GM18870 (cell line): ENCODE results near the gene LYST.
"Not testable (repeated sequence)": the region's sequence is repeated elsewhere in the genome, so short reads cannot be mapped to it uniquely, and the experiment has no call there.

Source experiments
- ATAC-seq: cut with Tn5 transposase; IDR thresholded peaks from one replicate; pipeline ENCODE4 v1.9.1; 2021; ENCODE audit warnings: moderate library complexity; ENCODE audit not compliant: unreplicated experiment

Gene LYST

DNA sequence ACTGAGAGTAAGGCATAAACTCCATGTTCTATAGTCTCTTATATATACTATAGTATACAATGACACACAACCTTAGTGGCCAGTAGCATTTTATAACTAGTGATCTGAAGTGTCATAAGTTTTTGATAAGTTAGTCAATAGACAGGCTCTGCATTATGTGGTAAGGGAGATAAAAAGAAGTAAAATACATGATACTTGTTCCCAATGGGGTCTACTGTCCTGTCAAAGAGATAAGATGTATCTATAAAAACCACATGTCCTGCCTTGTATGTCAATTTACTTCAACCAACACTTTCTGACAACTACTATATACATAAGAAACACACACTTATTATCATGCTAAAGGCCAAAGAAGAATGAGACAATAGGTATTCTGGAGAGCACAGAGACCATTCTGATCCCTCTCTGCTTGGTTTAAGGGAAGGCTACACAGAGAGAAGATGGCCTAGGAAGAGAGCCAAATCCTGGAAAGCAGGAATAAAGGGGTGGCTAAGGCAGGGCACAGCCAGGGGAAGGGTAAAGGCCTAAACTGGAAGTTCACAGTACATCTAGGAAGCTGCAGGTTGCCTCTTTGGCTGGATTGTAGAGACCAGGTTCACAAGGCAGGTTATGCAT lies 91.4 kb downstream of the LYST start:
- ATAC-seq = no peak

- peak; percentile 95 for ATAC-seq
Measured at GRCh38 chr1:235767795-235768194, 98.9 kb downstream of the LYST start.

GRCh38 chr1:235766794-235767285 lies 99.9 kb downstream of the LYST start:
- ATAC-seq = no peak

DNA sequence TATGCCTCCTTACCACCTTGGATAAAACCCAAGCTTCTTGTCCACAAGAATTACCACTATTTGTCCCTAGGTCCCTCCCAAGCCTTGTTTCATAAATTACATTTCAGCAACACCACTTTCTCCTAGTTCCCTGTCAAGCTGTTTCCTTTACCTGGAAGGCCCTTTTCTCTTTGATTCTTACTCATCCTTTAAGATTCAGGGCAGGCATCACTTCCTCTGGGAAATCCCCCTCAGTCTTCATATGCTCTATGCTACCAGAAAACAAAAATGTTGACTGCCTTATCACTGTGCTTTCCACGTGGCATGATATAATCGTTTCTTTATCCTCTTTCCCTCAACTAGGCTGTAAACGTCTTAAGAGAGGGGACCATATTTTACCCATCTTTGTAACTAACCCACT lies 102.7 kb downstream of the LYST start:
- peak; percentile 55 for ATAC-seq

- no peak for ATAC-seq
Measured at GRCh38 chr1:235759336-235759735, 107.4 kb downstream of the LYST start.

DNA sequence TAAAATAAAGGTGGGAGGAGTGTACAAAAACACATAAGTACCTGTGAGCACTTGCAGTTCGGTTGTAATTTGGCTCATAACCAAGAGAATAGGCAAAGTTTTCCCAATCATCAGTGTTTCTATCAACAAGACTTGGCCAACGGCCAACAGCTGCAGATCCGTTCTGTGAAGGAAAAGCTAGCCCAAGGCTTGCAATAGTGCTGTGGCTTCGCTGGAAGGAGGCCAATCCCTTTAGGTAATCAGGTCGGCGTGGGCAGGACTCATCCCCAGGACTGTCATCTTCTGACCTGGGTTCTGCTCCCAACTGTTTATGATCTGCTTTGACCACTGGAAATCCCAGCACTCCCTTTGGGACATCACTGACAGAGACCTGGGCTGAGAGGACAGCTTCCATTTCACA lies 107.8 kb downstream of the LYST start:
- ATAC-seq = no peak

DNA sequence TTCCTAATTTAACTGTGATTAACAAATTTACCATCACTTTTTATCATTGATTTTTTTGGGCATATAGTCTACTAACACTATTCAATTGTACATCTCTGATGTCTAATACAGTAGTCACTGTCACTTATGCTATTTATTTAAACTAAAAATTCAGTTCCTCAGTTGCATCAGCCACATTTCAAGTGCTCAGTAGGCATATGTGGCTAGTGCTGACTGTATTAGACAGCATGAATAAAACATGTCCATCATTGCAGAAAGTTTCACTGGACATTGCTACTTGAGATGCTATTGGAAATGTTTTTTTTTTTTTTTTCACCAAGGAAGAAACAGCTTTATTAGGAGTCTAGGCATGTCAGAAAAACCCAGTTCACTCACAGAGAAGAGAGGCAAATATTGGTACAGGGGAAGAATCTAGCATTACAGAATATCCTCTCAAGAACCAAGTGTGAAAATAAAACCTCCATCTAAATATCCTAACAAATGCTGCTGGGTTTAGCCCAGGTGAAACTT lies 109.1 kb downstream of the LYST start:
- ATAC-seq = no peak

DNA sequence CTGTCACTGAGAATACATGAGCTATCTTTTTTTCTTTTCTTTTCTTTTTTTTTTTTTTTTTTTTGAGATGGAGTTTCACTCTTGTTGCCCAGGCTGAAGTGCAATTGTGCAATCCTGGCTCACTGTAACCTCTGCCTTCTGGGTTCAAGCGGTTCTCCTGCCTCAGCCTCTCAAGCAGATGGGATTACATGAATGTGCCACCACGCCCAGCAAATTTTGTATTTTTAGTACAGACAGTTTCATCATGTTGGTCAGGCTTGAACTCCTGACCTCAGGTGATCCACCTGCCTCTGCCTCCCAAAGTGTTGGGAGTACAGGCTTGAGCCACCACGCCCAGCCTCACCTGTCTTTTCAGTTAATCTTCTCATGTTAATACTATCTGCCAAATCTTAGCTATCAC lies 112.5 kb downstream of the LYST start:
- ATAC-seq = not testable (repeated sequence)

GRCh38 chr1:235749755-235750300 lies 116.9 kb downstream of the LYST start:
- no peak for ATAC-seq

DNA sequence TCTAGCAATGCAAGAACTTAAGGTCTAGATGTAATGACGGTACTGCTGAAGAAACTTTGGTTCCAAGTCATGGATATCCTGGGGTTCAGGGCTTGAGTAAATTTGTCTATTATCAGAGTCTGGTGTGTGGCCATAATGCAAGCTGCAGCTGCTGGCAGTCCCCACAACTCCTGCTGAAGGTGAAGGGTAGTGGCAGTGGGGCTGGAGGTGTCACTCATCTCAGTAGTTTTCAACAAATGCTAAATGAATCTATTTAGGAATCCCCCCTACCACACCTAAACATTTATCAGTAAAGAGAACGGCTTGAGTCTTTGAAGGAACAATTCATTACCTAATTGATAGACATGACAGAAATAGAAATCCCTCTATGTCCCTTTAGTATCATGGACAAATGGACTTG lies 118.0 kb downstream of the LYST start:
- ATAC-seq = no peak

DNA sequence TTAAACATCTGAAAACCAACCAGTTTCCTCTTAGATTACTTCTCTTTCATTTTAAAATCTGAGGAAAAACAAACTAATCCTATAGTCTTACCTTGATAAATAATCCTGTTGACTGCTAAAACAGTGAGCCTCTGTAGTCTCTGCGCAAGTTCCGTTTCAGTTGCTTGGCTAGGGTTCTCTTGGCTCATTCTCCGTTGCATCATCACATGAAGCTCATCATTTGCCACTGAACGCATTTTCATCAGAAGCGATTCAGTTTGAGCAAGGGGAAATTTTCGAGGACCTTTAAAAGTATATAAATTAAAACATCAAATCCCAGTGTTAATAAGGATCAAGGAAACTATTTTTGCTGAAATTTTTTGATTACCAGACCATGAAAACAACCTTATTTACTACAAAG lies 120.5 kb downstream of the LYST start:
- ATAC-seq = no peak

GRCh38 chr1:235745503-235746136 lies 121.1 kb downstream of the LYST start:
- ATAC-seq = no peak

DNA sequence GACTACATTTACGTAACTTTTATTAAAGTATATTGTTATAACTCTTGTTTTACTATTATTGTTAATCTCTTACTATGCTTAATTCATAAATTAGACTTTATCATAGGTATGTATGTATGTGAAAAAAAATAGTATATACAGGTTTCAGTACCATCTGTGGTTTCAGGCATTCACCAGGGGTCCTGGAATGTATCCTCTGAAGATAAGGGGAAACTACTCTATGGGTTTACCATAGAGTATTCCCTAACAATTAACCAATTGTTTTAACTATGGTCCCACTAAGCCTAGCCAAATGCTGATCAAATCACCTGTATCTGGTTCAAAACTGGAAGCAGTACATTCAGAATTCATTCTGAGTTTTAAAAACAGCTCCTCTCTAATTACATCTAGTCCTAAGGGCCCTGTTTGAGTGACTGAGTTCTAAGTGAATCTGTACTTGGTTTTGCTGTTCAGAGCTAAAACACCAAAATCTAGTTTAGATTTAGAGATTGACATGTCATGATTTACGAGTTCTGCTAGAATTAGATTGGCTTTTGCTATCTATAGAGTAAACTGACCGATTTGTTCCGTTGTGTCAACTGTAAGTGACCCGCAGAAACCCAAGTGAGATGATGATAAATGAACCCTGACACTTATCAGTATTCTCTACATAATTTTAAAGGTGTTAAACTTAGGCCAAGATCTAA lies 123.6 kb downstream of the LYST start:
- ATAC-seq = no peak

DNA sequence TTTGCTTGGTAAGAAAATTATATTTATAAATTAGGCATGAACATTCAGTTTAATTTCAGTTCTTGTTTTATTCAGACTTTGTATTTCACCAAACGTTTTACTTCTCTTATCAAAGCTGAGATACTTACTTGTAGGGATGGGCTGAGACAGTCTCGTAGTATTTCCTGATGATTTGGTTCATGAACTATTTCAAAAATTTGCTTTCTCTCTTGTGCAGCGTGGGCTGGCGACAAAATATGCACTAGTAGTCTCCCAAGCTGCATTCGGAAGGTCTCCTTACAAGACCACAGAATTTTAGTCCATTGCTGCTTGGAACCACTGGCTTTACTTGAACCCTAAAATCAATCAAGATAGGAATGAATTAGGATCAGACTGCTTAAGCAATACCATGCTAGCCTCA lies 125.4 kb downstream of the LYST start:
- no peak for ATAC-seq

DNA sequence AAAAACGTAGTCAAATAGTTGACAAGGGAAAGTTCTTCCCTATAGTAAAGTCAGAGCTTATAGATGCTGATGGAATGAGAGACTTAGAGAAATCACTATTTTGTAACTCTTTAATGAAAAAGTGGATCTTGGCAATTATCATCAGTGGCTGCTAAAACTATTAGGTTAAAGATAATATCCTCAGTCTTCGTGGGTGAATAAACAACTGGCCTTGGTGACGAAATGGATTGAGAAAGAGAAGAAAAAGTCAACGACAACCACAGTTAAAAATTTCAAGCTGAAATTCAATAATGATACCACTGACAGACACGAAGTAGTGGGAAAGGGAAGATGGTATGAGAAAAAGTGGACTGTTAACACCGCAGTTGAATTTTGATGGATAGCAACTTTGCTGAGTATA lies 127.1 kb downstream of the LYST start:
- ATAC-seq = no peak

GRCh38 chr1:235739124-235739523 lies 127.6 kb downstream of the LYST start:
- no peak for ATAC-seq

DNA sequence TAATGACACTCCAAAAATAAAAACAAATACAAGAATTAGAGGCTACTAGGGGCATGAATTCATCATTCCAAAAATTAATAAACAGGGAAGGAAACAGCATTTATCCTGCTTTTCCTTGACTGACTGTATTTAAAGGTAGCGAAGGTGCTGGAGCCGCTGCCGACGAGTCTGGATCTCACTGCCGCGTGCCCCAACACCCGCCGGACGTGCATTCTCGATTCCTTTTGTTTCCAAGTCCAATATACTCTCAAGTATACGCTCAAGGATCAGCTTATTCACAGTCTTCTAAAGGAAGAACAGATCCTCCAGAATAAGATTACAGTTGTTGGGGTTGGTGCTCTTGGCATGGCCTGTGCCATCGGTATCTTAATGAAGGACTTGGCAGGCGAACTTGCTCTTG lies 129.0 kb downstream of the LYST start:
- ATAC-seq = no peak

DNA sequence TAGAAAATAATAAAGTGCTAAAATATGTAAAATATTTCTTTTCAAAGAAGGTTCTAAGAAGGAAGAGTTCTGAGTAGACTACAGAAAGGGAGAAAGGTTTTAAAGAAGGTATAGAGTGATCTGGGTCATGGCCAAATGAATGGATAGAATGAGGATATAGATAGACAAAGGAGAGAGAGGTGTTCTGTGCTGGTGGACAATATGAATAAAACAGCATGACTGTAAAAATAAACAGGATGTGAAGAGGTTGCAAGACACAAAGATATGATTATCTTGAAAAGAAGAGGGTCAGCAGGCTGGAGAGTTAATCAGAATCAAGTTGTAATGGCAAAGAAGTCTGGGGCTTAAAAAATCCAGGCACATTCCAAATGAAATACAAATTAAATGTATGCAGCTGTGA lies 130.4 kb downstream of the LYST start:
- no peak for ATAC-seq

DNA sequence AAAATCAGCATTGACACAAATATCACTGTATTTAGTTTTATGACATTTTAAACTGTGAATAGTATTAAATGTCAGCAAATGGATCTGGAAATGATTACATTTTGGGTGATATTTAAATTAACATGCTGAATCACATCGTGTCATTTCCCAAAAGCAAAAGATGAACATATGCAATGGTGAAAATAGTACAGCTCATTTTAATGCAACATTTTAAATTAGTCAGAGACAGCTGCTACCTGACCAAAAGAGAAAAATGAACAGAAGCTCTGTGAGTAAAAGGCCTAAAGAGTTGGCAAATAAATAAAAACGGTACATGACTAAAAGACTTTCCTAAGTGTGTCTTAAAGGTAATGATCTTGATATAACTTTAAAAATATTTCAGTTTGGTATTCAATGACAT lies 131.1 kb downstream of the LYST start:
- ATAC-seq = no peak

DNA sequence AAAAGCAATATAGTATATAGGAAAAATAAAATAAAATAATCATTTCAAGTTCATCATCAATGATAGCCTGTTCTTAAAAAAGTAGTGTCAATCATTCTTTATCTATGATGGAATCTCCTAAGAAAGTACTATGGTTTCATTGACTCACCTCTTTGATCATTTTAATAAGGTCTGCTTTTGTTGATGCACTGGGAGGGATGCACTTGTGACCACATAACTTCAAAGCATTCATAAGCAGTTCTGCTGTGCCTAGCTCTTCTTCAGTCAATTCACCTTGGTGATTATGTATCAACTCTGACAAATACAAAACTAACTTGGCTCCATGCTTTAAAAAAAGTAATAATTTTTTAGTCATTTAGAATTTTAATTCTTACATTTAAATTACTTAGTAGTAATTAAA lies 132.4 kb downstream of the LYST start:
- ATAC-seq = no peak

DNA sequence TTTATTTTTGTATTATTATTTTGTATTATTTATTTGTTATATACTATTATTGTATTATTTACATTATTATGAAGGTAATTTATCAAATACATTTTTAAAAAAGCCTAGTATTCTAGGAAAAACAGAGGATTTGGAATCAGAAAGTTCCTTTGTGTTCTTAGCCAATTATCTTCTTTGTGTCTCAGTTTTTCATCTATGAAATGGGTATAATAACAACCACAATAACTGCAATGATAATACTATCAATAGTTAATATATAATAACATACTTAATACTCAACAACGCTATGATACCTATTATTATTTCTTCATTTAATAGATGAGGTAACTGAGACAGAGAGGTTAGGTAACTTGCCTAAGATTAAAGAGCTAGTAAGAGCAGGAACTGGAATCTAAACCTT lies 136.7 kb downstream of the LYST start:
- ATAC-seq = no peak

DNA sequence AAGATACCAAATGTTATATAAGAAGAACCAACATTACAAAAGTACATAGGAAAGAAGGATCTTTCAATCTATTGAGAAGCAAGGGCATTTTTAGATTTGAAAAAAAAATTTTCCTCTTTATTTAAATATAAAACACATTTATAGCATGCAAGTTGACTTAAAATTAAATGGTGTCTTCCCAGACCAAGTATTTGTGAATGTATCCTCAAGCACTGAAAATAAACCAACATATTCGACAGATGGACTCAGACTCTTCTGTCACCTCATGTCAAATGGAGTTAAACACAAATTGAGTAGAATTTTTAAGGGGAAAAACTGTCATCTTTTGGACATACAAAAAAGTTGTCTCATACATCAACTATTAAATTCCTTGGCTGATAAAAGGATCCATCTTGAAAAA lies 140.1 kb downstream of the LYST start:
- ATAC-seq = no peak
